Amniotic stem cell (primary cell): ENCODE results near the gene OR10T2.
"Not testable (repeated sequence)": the region's sequence is repeated elsewhere in the genome, so short reads cannot be mapped to it uniquely, and the experiment has no call there.

Experiments
- DNase-seq: peaks from one replicate; lab custom pipeline; 2025; lab: John Stamatoyannopoulos, UW

OR10T2 gene

GRCh38 chr1:158398818-158399514, at the start of gene OR10T2:
Gene OR10T2 (minus strand): TSS chr1:158399466. CDS start chr1:158399466, 0 bp downstream.
- no peak for DNase-seq

GRCh38 chr1:158445376-158445775, 46.1 kb upstream of the OR10T2 start:
- no peak for DNase-seq

GRCh38 chr1:158434741-158435140, 35.5 kb upstream of the OR10T2 start:
- DNase-seq = no peak

- DNase-seq = not testable (repeated sequence)
These were observed 30.9 kb upstream of the OR10T2 start for GRCh38 chr1:158430163-158430562.

- no peak for DNase-seq
These were observed 26.9 kb upstream of the OR10T2 start, which contains the start of gene OR10K2 for GRCh38 chr1:158426137-158426536. Gene OR10K2 (minus strand): TSS chr1:158426237. CDS start chr1:158420866, 5,371 bp downstream.

GRCh38 chr1:158425027-158425426, 25.8 kb upstream of the OR10T2 start:
- DNase-seq = no peak

- no peak for DNase-seq
These were observed 22.9 kb upstream of the OR10T2 start for GRCh38 chr1:158422212-158422611.

- DNase-seq = no peak
These were observed 18.3 kb upstream of the OR10T2 start for GRCh38 chr1:158417586-158417985.

GRCh38 chr1:158414651-158415345, 15.5 kb upstream of the OR10T2 start:
- DNase-seq = no peak

GRCh38 chr1:158407092-158407491, 7.8 kb upstream of the OR10T2 start:
- no peak for DNase-seq

- DNase-seq = no peak
These were observed 1.6 kb upstream of the OR10T2 start for GRCh38 chr1:158400871-158401270.

- no peak for DNase-seq
These were observed 2.6 kb downstream of the OR10T2 start for GRCh38 chr1:158396646-158397045.

GRCh38 chr1:158393476-158393875, 5.8 kb downstream of the OR10T2 start:
- DNase-seq = no peak

- no peak for DNase-seq
These were observed 8.2 kb downstream of the OR10T2 start for GRCh38 chr1:158391099-158391498.

GRCh38 chr1:158390331-158390730, 8.9 kb downstream of the OR10T2 start:
- DNase-seq = no peak

GRCh38 chr1:158374860-158375259, 24.4 kb downstream of the OR10T2 start:
- DNase-seq = no peak

- DNase-seq = not testable (repeated sequence)
These were observed 25.2 kb downstream of the OR10T2 start for GRCh38 chr1:158374101-158374500.

GRCh38 chr1:158371188-158371953, 27.9 kb downstream of the OR10T2 start:
- no peak for DNase-seq

GRCh38 chr1:158366783-158367182, 32.5 kb downstream of the OR10T2 start:
- DNase-seq = no peak

- DNase-seq = no peak
These were observed 36.3 kb downstream of the OR10T2 start for GRCh38 chr1:158362941-158363340.

GRCh38 chr1:158362482-158362881, 36.8 kb downstream of the OR10T2 start:
- DNase-seq = no peak

- no peak for DNase-seq
These were observed 41.8 kb downstream of the OR10T2 start for GRCh38 chr1:158357441-158357840.

- no peak for DNase-seq
These were observed 42.6 kb downstream of the OR10T2 start for GRCh38 chr1:158356616-158357015.
